GM18498 (cell line): ENCODE measurements around the gene ZNF554.
"Not testable (repeated sequence)": the region's sequence is repeated elsewhere in the genome, so short reads cannot be mapped to it uniquely, and the experiment has no call there.

Experiments used
- ATAC-seq: cut with Tn5 transposase; IDR thresholded peaks from one replicate; pipeline ENCODE4 v1.9.1; 2021; ENCODE audit warnings: mild to moderate bottlenecking, moderate library complexity; ENCODE audit not compliant: unreplicated experiment

Gene ZNF554

DNA sequence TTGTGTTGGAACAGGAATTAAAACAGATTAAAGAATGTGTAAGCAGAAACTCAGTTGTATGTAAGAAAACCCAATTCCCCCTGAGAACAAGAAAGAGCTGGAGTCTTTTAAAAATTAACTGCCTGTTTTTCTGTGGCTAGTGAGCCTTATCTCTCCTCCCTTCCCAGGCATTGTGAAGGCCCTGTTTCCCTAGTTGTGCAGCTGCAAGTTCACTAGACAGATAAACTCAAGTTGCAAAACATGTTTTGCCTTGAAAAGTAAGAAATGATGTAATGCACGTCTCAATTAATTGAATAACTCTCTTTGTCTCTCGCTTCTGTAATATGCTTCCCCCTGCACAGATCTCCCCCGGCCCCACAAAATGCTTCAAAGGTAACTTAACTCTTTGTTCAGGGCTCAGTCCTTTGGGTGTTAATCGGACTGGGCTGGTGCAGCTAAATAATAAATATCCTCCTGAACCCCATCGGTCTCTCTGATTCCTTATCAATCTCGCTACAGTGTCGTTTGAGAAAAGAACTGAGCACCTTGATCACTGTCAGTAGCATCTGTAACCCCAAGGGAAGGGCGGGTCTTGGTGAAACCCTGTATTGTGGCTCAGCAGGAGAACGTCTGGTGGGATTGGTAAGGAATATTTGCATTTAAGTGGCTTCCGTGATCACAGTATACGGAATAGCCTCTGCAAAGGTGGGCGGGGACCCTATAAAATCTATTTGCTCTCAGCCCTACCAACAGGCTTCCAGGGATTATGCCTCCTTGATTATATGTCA, 45.8 kb downstream of the ZNF554 start:
- no peak for ATAC-seq

DNA sequence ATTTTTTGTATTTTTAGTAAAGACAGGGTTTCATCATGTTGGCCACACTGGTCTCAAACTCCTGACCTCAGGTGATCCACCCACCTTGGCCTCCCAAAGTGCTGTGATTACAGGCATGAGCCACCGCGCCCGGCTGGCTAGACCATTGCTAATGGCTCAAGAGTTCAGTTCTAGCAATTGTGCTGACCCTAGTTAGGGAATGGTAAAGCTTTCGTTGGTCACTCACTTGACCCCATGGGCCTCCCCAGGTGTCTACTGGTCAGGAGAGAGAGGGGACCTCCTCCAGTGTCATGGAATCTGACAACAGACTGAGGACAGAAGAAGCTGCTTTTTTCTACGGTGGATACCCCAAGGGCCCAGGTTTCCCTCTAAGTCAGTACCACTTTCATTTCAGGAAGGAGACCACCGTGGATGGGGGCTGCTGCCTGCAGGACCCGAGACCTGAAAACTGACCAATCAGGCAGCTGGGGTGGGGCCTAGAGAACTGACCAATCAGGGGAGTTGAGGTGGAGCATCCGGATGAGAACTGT, 46.9 kb downstream of the ZNF554 start:
- no peak for ATAC-seq

- ATAC-seq: no peak
These were observed 47.6 kb downstream of the ZNF554 start, which contains the start of gene ZNF556 for GRCh38 chr19:2867025-2867991. ZNF556 (plus strand) TSS chr19:2867335; CDS start chr19:2867422, 87 bp downstream.

DNA sequence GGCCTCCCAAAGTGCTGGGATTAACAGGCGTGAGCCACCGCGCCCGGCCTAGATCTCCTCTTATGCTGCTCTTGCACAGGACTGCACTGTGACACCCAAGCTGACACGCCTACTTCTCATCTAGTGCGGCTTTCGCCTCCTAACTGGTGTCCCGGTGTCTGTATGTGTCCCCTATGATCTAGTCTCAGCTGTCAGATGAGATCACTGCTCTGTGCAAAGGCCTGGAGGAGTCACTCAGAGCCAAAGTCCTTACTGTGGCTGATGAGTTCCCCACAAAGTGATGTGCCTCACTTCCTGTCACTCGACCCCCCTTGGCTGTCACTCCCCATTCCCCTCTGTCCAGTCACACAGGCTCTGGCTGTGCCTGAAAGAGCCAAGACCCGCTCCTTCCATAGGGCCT, 50.0 kb downstream of the ZNF554 start:
- no peak for ATAC-seq

DNA sequence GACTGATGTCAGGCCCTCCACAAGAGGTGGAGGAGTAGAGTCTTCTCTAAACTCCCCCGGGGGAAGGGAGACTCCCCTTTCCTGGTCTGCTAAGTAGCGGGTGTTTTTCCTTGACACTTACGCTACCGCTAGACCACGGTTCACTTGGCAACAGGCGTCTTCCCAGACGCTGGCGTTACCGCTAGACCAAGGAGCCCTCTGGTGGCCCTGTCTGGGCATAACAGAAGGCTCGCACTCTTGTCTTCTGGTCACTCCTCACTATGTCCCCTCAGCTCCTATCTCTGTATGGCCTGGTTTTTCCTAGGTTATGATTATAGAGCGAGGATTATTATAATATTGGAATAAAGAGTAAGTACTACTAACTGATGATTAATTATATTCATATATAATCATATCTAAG, 52.5 kb downstream of the ZNF554 start:
- not testable (repeated sequence) for ATAC-seq

DNA sequence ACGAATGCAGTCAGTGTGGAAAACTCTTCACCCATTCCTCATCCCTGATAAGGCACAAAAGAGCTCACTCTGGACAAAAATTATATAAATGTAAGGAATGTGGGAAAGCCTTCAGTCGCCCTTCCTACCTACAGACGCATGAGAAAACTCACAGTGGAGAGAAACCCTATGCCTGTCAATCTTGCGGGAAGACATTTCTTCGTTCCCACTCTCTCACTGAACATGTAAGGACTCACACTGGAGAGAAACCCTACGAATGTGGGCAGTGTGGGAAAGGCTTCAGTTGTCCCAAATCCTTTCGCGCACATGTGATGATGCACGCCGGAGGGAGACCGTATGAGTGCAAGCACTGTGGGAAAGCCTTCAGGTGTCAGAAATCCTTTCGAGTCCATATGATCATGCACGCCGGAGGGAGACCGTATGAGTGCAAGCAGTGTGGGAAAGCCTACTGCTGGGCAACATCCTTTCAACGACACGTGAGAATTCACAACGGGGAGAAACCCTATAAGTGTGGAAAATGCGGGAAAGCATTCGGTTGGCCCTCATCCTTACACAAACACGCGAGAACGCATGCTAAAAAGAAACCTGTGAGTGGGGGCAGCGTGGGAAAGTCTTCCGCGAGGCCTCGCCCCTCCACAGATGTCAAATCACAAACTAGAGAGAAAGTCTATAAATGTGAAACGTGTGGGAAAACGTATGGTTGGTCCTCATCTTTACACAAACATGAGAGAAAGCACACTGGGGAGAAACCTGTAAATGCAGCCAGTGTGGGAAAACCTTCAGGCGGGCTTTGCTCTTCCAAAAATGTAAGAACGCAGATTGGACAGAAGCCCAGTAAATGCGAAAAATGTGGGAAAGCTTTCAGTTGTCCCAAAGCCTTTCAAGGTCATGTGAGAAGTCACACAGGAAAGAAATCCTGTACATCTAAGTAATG, 58.0 kb downstream of the ZNF554 start:
- ATAC-seq: no peak

GRCh38 chr19:2883686-2884439, 64.2 kb downstream of the ZNF554 start:
- ATAC-seq: no peak

DNA sequence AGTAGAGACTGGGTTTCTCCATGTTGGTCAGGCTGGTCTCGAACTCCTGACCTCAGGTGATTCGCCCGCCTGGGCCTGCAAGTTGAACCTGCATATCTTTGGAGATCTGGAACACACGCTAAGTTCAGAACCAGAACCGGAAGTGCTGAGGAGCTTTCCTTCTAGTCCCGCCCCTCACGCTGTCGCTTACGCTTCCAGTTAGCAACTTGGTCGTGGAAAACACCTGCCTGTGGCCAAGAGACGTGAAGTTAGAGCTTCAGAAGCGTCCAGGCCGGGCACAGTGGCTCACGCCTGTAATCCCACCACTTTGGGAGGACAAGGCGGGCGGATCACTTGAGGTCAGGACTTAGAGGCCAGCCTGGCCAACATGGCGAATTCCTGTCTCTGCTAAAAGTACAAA, 66.1 kb downstream of the ZNF554 start:
- ATAC-seq: no peak
